A549 (cell line): ENCODE measurements around the gene TRNT1. TPM values are rescaled to one million over a fixed set of nuclear protein-coding genes. Genes with fewer than 3 reads are reported as not detected.

Source experiments
- ATAC-seq, 2 experiments: fragments of 200-7000 bp in 1 of 2; fragments of >200 bp in 1 of 2; cut with Nextera tagmentation in 1 of 2; cut with Tn5 transposase in 1 of 2; 3 replicates each; pipeline versions ENCODE4 v1.8.0 to v1.9.1; 2018 to 2020; ENCODE audit warnings: mild to moderate bottlenecking in 1 of 2, moderate library complexity in 1 of 2
- CTCF ChIA-PET: fragments of 300-600 bp; sonication (Branson Sonifier 250); formaldehyde crosslinking; extraction: SDS; loops from one replicate; lab custom pipeline; 2021; ENCODE audit warnings: antibody characterized with exemption, inconsistent platforms; lab: Yijun Ruan, JAX
- POLR2A ChIA-PET: fragments of 350-600 bp; formaldehyde crosslinking; extraction: SDS; loops from one replicate; lab custom pipeline; 2021; ENCODE audit warnings: antibody characterized with exemption, inconsistent platforms; lab: Yijun Ruan, JAX
- DNase-seq, 2 experiments: peaks; one replicate each; pipeline versions ENCODE4 v3.0.0 to v3.0.0-alpha.2; 2011 to 2016; ENCODE audit warnings: low read depth in 1 of 2, low spot score in 1 of 2
- FAIRE-seq: peaks from 2 replicates; lab custom pipeline; 2011; peaks lifted over from hg19 to GRCh38; lab: Jason Lieb, UNC
- H3K27ac ChIP-seq, 2 experiments: fragments of >200 bp; sonication (Bioruptor Twin); formaldehyde crosslinking; 3 replicates each; pipeline ENCODE4 v1.5.1; 2016 to 2017
- H3K4me1 ChIP-seq: fragments of >200 bp; sonication (Bioruptor Twin); formaldehyde crosslinking; 3 replicates; pipeline ENCODE4 v1.6.1; 2016
- H3K4me2 ChIP-seq: fragments of >200 bp; sonication (Bioruptor Twin); formaldehyde crosslinking; 3 replicates; pipeline ENCODE4 v1.6.1; 2016
- H3K4me3 ChIP-seq: fragments of >200 bp; sonication (Bioruptor Twin); formaldehyde crosslinking; 3 replicates; pipeline ENCODE4 v1.5.1; 2016
- H3K9me3 ChIP-seq: fragments of >200 bp; sonication (Bioruptor Twin); formaldehyde crosslinking; 3 replicates; pipeline ENCODE4 v1.6.1; 2016
- ATOH8 ChIP-seq: fragments of 250-450 bp; sonication (Bioruptor Pico); IDR thresholded peaks from 2 replicates; pipeline ENCODE4 v1.5.0; 2020; ENCODE audit warnings: low read depth, mild to moderate bottlenecking, moderate library complexity
- CHD2 ChIP-seq: fragments of 150-350 bp; IDR thresholded peaks from 2 replicates; pipeline ENCODE4 v1.6.1; 2014; ENCODE audit warnings: low read length; ENCODE audit not compliant: partially characterized antibody
- CHD4 ChIP-seq: fragments of 200-600 bp; sonication (generic); IDR thresholded peaks from 2 replicates; pipeline ENCODE4 v1.6.1; 2016; ENCODE audit warnings: antibody characterized with exemption, mild to moderate bottlenecking, borderline replicate concordance
- ELK1 ChIP-seq: fragments of 150-350 bp; IDR thresholded peaks from 2 replicates; pipeline ENCODE4 v1.6.1; 2014; ENCODE audit warnings: low read depth, mild to moderate bottlenecking, low read length
- ESRRA ChIP-seq: fragments of 150-350 bp; IDR thresholded peaks from 2 replicates; pipeline ENCODE4 v1.6.1; 2014; ENCODE audit warnings: mild to moderate bottlenecking, low read length, borderline replicate concordance
- HEYL ChIP-seq: fragments of 250-450 bp; sonication (Bioruptor Pico); IDR thresholded peaks from 2 replicates; pipeline ENCODE4 v1.8.0; 2021; ENCODE audit warnings: mild to moderate bottlenecking, moderate library complexity
- HMGXB4 ChIP-seq: fragments of 250-450 bp; sonication (Bioruptor Pico); IDR thresholded peaks from 2 replicates; pipeline ENCODE4 v1.5.0; 2021; ENCODE audit warnings: mild to moderate bottlenecking, moderate library complexity, borderline replicate concordance
- JUNB ChIP-seq: fragments of >200 bp; sonication (Bioruptor Twin); formaldehyde crosslinking; IDR thresholded peaks from 2 replicates; pipeline ENCODE4 v1.6.1; 2016
- KDM5A ChIP-seq: fragments of 200-600 bp; sonication (generic); IDR thresholded peaks from 2 replicates; pipeline ENCODE4 v1.6.1; 2016; ENCODE audit warnings: antibody characterized with exemption, mild to moderate bottlenecking
- MAFK ChIP-seq: fragments of 450-650 bp; IDR thresholded peaks from 2 replicates; pipeline ENCODE4 v1.6.1; 2014; ENCODE audit not compliant: partially characterized antibody
- NPAS2 ChIP-seq: fragments of 250-450 bp; sonication (Bioruptor Pico); IDR thresholded peaks from 2 replicates; pipeline ENCODE4 v1.8.0; 2022; ENCODE audit warnings: mild to moderate bottlenecking, moderate library complexity, borderline replicate concordance
- NR3C1 ChIP-seq: fragments of >200 bp; sonication (Bioruptor Twin); formaldehyde crosslinking; IDR thresholded peaks from 3 replicates; pipeline ENCODE4 v1.6.1; 2017
- POLR2AphosphoS2 ChIP-seq: conservative IDR thresholded peaks from 2 replicates; pipeline ENCODE4 v1.6.1; 2012; ENCODE audit warnings: low read length, improper control_type of control experiment, inconsistent platforms
- REST ChIP-seq: fragments of 200-600 bp; sonication (generic); IDR thresholded peaks from 2 replicates; pipeline ENCODE4 v1.6.1; 2016; ENCODE audit warnings: antibody characterized with exemption, mild to moderate bottlenecking, moderate library complexity
- SMC3 ChIP-seq: fragments of >200 bp; sonication (Bioruptor Twin); formaldehyde crosslinking; IDR thresholded peaks from 3 replicates; pipeline ENCODE4 v1.6.1; 2018; ENCODE audit warnings: inconsistent platforms
- TFCP2L1 ChIP-seq: fragments of 250-450 bp; sonication (Bioruptor Pico); IDR thresholded peaks from 2 replicates; pipeline ENCODE4 v1.5.0; 2021; ENCODE audit warnings: mild to moderate bottlenecking
- ZFP36 ChIP-seq: fragments of 450-650 bp; IDR thresholded peaks from 2 replicates; pipeline ENCODE4 v1.6.1; 2014; ENCODE audit warnings: borderline replicate concordance; ENCODE audit not compliant: partially characterized antibody
- WGBS: methylation state at CpG from one replicate; pipeline ENCODE4 v1.1.6; 2017; ENCODE audit errors: missing lambda C conversion rate; 5-methylcytosine and 5-hydroxymethylcytosine counted together
- polyA plus RNA-seq, 4 experiments: library from polyadenylated mRNA; depleted of rRNA in 3 of 4; stranded (reverse); fragments of >200 nt; fragmentation: RNase III in 1 of 4; extraction: RNeasy Plus Mini Kit Qiagen cat#74134 plus additional on column Dnase treatment in 1 of 4; gene quantifications; 2 replicates in 3 of 4; 3 replicates in 1 of 4; pipeline ENCODE4 v1.2.3, GENCODE V29; 2011 to 2017

Gene TRNT1
- polyA plus RNA-seq, 2 of the 4 experiments (the other 2 are of a cell fraction) = 25.7 to 32.0 TPM

GRCh38 chr3:3170998-3171397 lies 44.3 kb downstream of the TRNT1 start (continued):
- no peak for TF ChIP-seq ELK1
- no peak for TF ChIP-seq POLR2AphosphoS2
- TF ChIP-seq NPAS2 (CRISPR knock-in tag) = no peak

GRCh38 chr3:3172627-3173026 lies 45.9 kb downstream of the TRNT1 start:
- H3K4me3 ChIP-seq = no peak overlapping the region
- CTCF ChIA-PET = interaction anchor here (0.9 to 2.0 kb wide), 4 partner anchors 8 to 20 kb away, joined by 3 to 9 read pairs (median 4); no protein-coding TSS in a partner anchor
- H3K4me2 ChIP-seq = no peak overlapping the region
- peaks cover under 1% of the 10 kb centered on the region; the same call in 2 of the 3 replicates for H3K4me1 ChIP-seq
- no peak for FAIRE-seq
- no peak overlapping the region for H3K27ac ChIP-seq
- no peak for ATAC-seq
- 81% methylated on average over 1 of the region's 1 CpG for WGBS
- H3K9me3 ChIP-seq = no peaks in the 10 kb centered on the region
- POLR2A ChIA-PET = no interaction called here
- DNase-seq = no peak
- TF ChIP-seq HEYL (CRISPR knock-in tag) (no peak), JUNB (no peak), TFCP2L1 (CRISPR knock-in tag) (no peak), HMGXB4 (no peak), NR3C1 (no peak), REST (no peak), ZFP36 (no peak), ATOH8 (CRISPR knock-in tag) (no peak), MAFK (no peak), KDM5A (no peak), CHD4 (no peak), ESRRA (no peak), SMC3 (no peak), CHD2 (no peak)
